ENCODE data around the gene SAPCD2.

DNA sequence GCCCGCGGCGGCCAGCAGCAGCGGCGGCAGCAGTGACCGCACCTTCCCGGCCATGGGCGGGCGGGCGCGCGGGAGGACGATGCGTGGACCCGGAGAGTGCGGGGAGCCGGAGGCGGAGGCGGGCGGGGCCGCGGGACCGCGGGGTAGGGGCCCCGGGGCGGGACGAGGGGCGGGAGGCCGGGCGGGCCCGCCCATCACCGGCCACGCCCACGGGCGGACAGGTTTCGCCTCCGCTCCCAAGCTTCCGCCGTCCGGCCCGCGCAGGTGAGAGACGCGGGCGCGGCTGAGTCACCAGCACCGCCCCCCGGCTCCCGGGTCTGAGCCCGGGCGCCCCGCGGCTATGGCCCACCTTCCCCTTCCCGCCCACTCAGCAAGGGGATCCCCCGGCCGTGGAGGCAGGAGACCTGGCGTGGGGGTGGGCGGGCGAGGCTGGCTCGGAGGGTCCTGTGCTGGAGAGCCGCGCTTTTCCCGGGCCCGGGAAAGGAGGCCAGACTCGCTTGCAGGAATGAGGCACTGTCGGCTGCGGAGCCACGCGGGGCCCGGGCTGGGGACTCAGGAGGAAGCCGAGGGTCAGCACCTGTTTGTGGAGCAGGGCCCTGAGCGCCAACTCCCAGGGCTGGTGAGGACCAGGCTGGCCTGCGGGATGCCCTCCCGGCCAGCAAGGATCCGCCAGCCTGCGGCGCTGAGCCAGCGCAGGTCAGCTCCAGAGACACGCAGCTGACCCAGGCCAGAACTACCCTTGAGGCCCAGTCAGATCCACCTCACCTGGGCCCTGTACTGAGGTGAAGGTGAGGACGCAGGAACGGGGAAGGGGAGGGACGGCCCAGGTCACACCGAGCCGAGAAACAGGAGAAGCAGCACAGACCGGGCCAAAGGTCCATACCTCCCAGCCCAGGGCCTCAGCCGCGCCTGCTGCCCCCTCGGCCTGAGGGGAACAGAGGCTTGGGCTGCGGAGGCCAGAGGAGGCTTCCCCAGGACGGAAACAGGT lies 16.1 kb downstream of the SAPCD2 start, which contains the start of gene ENTPD2:
- TF ChIP-seq, protein P1, sequence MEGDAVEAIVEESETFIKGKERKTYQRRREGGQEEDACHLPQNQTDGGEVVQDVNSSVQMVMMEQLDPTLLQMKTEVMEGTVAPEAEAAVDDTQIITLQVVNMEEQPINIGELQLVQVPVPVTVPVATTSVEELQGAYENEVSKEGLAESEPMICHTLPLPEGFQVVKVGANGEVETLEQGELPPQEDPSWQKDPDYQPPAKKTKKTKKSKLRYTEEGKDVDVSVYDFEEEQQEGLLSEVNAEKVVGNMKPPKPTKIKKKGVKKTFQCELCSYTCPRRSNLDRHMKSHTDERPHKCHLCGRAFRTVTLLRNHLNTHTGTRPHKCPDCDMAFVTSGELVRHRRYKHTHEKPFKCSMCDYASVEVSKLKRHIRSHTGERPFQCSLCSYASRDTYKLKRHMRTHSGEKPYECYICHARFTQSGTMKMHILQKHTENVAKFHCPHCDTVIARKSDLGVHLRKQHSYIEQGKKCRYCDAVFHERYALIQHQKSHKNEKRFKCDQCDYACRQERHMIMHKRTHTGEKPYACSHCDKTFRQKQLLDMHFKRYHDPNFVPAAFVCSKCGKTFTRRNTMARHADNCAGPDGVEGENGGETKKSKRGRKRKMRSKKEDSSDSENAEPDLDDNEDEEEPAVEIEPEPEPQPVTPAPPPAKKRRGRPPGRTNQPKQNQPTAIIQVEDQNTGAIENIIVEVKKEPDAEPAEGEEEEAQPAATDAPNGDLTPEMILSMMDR (IDR thresholded peaks at IDR 0.05; ENCODE audit: low read length), result no peak
- TF ChIP-seq EZH2 (IDR thresholded peaks at IDR 0.05; ENCODE audit: borderline replicate concordance, low read length), result no peak
